Cardiac muscle cell (in vitro differentiated cells and primary cell): Measurements from ENCODE around the gene LMO3. TPM values are rescaled to one million over a fixed set of nuclear protein-coding genes. Genes with fewer than 3 reads are reported as not detected.
"Not testable (repeated sequence)": the region's sequence is repeated elsewhere in the genome, so short reads cannot be mapped to it uniquely, and the experiment has no call there.

Experiments used
- DNase-seq, 2 donors: peaks; one replicate each; pipeline versions ENCODE4 v3.0.0 to v3.0.0-alpha.2; 2010 to 2017; ENCODE audit warnings: low read depth in 1 of 2, low spot score in 1 of 2
- H3K27ac ChIP-seq: fragments of 200-600 bp; sonication (generic); 2 replicates; pipeline ENCODE4 v1.5.1; 2016
- H3K27me3 ChIP-seq: fragments of 200-600 bp; sonication (generic); 2 replicates; pipeline ENCODE4 v1.6.0; 2016; ENCODE audit warnings: control low read depth
- H3K36me3 ChIP-seq: fragments of 200-600 bp; sonication (generic); 2 replicates; pipeline ENCODE4 v1.5.1; 2016; ENCODE audit warnings: control low read depth
- H3K4me1 ChIP-seq: fragments of 200-600 bp; sonication (generic); 2 replicates; pipeline ENCODE4 v1.8.1; 2017; ENCODE audit warnings: low read depth, mild to moderate bottlenecking, mixed run types
- H3K4me3 ChIP-seq: fragments of 200-600 bp; sonication (generic); 2 replicates; pipeline ENCODE4 v1.5.1; 2016; ENCODE audit warnings: mild to moderate bottlenecking
- H3K9me3 ChIP-seq: fragments of 200-600 bp; sonication (generic); 2 replicates; pipeline ENCODE4 v1.5.1; 2017; ENCODE audit warnings: low read depth, mild to moderate bottlenecking, control low read depth
- CTCF ChIP-seq: IDR thresholded peaks from 2 replicates; pipeline ENCODE4 v1.5.1; 2012; ENCODE audit warnings: low read depth, mild to moderate bottlenecking, low read length
- polyA plus RNA-seq: library from polyadenylated mRNA; unstranded; fragments of >200 nt; fragmentation: Nextera tagmentation; extraction: Ambion mirVana; gene quantifications from 2 replicates; pipeline ENCODE4 v1.2.1, GENCODE V29; 2016
- total RNA-seq: library from RNA; depleted of rRNA; stranded (reverse); fragments of >200 nt; gene quantifications from 2 replicates; pipeline ENCODE4 v1.2.3, GENCODE V29; 2016

The LMO3 gene
- total and polyA plus RNA-seq, 2 experiments from 2014 or later = 12.2 to 29.3 TPM

- H3K4me1 ChIP-seq = no peaks in the 10 kb centered on the region
- no peaks in the 10 kb centered on the region for H3K9me3 ChIP-seq
- H3K27me3 ChIP-seq = no peaks in the 10 kb centered on the region
- no peak for TF ChIP-seq CTCF
- no peak overlapping the region for H3K27ac ChIP-seq
- peaks cover 3% of the 10 kb centered on the region for H3K36me3 ChIP-seq
- DNase-seq = no peak
- H3K4me3 ChIP-seq = no peak overlapping the region
Observed at GRCh38 chr12:16552301-16552700, 53.7 kb downstream of the LMO3 start.

- Histone ChIP-seq H3K9me3 (no peaks in the 10 kb centered on the region), H3K27me3 (no peaks in the 10 kb centered on the region), H3K36me3 (no peaks in the 10 kb centered on the region), H3K4me3 (no peak overlapping the region), H3K27ac (no peak overlapping the region), H3K4me1 (no peaks in the 10 kb centered on the region)
- DNase-seq = no peak
- TF ChIP-seq CTCF = no peak
Observed at GRCh38 chr12:16545836-16546235, 60.1 kb downstream of the LMO3 start.

DNA sequence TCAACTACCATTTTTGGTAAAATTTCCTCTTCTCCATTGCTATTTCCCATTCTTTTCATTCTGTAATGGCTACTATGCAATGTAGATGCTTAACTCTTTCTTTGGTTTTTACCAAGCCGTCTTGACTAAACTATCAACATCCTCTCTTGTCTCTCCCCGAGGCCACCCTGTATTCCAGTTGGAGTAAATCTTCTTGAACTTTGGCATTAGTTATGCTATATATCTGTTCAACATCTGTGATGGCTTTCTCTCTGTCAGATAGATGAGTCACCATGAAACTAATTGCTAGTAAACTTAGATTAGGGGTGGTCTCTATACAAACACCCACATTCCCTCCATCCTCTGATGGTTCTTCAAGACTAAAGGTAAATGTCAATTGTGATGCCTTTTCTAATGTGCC is 63.4 kb downstream of the LMO3 start:
- TF ChIP-seq CTCF = no peak
- no peak overlapping the region for H3K4me3 ChIP-seq
- no peak overlapping the region for H3K27ac ChIP-seq
- H3K9me3 ChIP-seq = no peaks in the 10 kb centered on the region
- no peaks in the 10 kb centered on the region for H3K27me3 ChIP-seq
- H3K36me3 ChIP-seq = no peaks in the 10 kb centered on the region
- no peaks in the 10 kb centered on the region for H3K4me1 ChIP-seq
- DNase-seq = no peak

GRCh38 chr12:16537652-16538051 is 68.3 kb downstream of the LMO3 start:
- H3K36me3 ChIP-seq, H3K27ac ChIP-seq, H3K27me3 ChIP-seq, H3K4me3 ChIP-seq, DNase-seq, H3K4me1 ChIP-seq, H3K9me3 ChIP-seq: not testable (repeated sequence)

DNA sequence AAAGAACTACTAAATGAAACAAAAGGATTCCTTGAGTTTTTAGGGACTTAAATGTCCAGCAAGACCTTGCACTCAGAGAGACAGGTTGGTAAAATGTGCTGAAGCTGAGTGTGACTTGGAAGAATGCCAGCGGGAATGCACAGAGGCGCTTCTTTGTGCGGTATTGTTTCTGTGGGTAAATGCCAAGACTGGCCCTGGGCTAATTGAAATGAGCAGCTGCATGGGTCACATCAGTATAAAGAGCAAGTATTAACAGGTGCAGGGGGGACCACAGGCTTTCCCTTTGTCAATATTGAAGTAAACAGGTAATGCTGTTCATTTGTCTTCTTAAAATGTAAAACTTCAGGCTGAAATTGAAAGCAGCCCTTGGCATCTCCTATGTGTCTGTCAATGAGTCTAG is 74.3 kb downstream of the LMO3 start:
- no peak for TF ChIP-seq CTCF
- peak in 1 of 2 donors; percentile 29 for DNase-seq
- Histone ChIP-seq H3K4me1 (no peaks in the 10 kb centered on the region), H3K27ac (no peak overlapping the region), H3K36me3 (no peaks in the 10 kb centered on the region), H3K4me3 (no peak overlapping the region), H3K27me3 (no peaks in the 10 kb centered on the region), H3K9me3 (no peaks in the 10 kb centered on the region)

GRCh38 chr12:16530268-16530850 is 75.6 kb downstream of the LMO3 start:
- Histone ChIP-seq H3K27me3 (no peaks in the 10 kb centered on the region), H3K36me3 (no peaks in the 10 kb centered on the region), H3K9me3 (no peaks in the 10 kb centered on the region), H3K4me3 (no peak overlapping the region), H3K27ac (no peak overlapping the region), H3K4me1 (no peaks in the 10 kb centered on the region)
- DNase-seq = no peak
- no peak for TF ChIP-seq CTCF
